CD4-positive, alpha-beta T cell treated with Interleukin-2 at 100 ng/mL for 4 hours (primary cell): ENCODE results near the gene ELK3.

Experiments
- DNase-seq: peaks from one replicate; pipeline ENCODE4 v3.0.0-alpha.2; 2020; ENCODE audit warnings: low spot score

The ELK3 gene

DNA sequence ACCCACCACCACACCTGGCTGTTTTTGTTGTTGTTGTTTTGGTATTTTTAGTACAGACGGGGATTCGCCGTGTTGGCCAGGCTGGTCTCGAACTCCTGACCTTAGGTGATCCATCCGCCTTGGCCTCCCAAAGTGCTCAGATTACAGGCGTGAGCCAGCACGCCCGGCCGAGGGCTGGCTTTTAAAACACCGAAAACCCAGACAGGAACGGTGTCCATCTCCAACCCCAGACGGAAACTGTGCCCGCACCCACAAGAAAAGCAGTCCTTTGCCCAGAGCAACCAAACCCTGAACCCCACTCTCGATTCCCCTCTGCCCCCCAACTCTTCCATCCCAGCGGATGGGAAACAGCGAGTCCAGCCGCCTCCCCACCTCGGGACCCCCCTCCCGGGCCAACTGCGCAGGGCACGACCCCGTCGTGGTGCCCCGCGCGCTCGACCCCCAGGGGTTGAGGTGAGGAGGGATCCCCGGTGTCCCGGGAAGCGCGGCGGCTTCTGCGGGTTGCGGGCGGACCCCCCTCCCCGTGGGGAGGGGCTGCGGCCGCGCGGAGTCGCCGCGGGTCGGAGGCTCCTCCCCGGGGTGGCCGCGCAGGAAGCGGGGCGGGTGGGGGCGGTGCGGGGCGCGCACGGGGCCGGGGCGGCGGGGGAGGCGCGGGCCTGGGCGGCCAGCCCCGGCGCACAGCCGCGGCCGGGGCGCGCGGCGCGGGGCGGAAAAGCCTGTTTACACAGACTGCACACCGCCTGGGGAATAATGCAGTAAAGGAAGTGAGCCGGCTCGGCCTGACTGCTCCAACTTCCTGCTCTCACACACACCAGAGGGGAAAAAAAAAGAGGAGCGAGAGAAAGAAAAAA, at the start of gene ELK3:
Gene ELK3, plus strand, starts transcription at position 651 of the 851 bp plus-strand sequence.
- DNase-seq, result peak; percentile 63

DNA sequence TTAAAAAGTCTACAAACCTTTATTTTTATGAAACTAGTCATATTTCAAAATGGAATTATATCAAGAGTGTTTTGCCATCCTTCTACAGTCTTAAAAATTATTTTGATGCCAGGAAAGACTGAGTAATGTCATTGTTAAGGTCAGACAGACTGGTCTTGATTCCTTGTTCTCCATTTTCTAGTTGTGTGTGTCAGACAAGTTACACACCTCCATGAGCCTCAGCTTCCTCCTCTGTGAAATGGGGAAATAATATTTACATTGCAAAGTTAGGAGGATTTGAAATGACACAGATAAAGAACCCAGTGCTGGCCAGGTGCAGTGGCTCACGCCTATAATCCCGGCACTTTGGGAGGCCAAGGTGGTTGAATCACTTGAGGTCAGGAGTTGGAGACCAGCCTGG, 47.4 kb upstream of the ELK3 start:
- DNase-seq, result no peak

DNA sequence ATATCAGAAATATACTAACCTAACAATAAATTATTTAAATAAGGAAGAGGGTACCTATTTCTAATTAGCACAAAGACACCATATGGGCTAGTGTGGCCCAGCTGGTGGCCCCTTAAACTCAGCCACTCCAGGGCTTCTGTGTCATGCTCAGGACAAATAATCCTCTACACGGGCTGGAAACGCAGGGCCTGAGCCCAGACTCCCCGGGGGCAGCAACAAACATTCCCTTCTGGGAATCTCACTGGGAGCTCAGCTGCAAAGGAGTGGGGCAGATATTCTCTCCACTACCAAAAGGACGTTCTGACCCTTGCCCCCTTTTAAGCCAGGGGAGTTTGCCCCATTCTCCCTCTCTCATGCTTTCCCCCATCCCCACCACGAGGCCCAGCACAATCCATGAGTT, 43.7 kb upstream of the ELK3 start:
- no peak for DNase-seq

DNA sequence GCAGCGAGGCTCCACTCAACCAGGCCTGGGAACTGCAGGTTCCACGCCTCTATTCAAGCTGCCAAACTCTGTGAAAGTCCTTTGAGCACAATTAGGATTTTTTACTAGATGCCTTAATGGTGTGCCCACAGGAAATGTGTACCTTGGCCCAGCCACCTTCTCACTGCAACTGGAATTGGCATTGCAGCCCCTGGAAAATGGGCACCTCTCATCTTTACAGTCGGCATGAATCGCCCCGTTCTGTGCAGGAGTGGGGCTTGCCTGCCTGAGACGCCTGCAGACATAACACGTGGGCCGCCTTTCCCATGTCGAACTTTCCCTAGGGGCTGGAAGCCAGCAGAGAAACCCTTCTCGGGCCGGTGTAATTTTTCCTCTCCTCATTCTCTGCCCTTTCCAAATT, 42.0 kb upstream of the ELK3 start:
- DNase-seq, result no peak

DNA sequence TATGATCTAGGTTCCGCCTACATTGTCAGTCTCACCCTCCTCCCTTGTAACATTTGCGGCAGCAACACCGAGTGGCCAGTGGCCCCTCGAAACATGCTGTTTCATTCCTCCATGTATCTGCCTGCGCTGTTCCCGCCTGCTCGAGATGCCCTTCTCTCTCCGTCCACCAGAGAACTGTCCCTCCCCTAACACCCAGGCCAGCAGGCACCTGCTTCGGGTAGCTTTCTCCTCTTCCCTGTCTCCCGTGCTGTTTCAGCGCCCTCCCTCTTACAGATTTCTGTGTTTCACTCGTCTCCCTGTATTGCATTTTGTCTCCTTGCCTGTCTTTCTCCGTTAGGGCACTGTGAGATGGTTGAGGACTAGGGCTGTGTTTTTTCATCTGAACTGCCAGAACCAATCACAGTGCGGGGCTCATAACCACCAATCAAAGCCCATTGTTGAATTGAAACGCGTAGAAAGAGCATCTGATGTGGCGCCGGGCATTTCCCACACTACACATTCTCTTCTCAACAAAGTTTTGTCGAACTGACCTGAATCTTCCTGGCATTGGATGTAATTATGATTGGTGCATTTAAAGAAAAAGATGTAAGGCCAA, 40.9 kb upstream of the ELK3 start:
- DNase-seq, result no peak

DNA sequence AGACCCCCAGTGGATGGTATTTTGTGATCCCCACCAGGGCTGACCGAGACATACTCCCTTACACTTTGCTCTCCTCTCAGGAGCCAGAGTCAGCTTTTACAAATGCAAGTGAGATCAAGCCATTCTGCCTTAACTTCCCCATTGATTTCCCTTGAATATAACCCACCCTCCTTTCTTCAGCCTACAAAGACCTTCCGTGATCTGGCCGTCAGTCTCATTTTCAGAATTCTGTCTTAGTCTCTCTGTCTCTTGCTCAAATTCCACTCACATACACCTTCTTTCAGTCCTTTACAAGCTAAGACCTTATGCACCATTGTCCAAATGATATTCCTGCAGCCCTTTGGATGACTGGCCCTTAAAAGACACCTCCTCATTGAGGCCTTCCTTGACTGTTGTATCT, 39.0 kb upstream of the ELK3 start:
- DNase-seq, result no peak

DNA sequence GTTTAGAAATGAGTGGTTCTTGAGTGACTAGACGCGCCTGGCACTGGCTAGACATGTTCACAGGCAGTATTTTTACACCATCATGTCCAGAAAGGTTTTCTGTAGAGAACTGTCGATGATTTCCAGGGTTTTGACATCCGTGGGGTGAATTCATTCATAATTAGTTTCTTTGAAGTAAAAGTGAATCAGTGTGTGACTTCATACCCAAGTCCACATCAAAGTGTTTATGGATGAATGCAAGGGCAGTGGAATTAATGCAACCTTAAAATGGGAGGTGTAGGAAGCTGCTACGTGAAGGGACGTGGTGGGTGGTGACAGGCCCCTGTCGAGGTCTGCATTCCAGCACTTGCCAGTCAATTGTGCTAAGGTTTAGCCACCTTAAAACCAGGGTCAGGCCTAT, 38.4 kb upstream of the ELK3 start:
- DNase-seq, result no peak

DNA sequence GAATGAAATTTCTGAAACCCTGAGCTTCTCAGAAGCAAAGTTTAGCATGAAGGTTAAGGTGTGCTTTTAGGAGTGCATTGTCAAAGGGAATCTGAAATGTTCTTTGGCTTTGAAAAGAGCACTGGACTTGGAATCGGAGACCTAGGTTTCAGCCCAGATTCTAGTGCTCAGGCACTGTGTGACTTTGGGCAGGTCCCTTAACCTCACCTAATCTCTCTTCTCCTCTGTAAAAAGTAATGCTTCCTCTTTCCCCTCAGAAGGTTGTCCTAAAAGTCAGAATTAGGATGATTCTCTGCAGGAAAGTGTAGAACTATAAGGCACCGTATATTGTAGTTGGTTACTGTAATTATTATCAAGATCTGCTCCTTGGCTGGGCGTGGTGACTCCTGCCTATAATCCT, 38.0 kb upstream of the ELK3 start:
- no peak for DNase-seq

DNA sequence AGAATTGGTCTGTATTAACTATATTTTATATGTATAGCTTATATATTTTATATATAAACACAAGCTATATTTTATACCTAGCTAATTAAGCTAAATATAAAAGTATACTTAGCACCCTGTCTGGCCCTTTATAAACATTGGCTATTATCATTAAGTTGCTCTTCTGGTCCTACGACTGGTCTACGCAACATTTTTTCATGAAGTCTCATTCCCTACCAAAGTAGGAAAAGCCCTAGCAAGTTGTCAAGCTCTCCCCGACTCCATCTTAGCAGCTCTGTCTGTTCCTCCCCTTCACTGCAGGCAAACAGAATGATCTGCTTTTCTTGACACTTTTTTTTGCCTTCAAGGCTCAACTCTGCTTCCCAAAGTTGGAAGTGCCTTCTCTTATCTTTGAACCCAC, 36.7 kb upstream of the ELK3 start:
- no peak for DNase-seq

DNA sequence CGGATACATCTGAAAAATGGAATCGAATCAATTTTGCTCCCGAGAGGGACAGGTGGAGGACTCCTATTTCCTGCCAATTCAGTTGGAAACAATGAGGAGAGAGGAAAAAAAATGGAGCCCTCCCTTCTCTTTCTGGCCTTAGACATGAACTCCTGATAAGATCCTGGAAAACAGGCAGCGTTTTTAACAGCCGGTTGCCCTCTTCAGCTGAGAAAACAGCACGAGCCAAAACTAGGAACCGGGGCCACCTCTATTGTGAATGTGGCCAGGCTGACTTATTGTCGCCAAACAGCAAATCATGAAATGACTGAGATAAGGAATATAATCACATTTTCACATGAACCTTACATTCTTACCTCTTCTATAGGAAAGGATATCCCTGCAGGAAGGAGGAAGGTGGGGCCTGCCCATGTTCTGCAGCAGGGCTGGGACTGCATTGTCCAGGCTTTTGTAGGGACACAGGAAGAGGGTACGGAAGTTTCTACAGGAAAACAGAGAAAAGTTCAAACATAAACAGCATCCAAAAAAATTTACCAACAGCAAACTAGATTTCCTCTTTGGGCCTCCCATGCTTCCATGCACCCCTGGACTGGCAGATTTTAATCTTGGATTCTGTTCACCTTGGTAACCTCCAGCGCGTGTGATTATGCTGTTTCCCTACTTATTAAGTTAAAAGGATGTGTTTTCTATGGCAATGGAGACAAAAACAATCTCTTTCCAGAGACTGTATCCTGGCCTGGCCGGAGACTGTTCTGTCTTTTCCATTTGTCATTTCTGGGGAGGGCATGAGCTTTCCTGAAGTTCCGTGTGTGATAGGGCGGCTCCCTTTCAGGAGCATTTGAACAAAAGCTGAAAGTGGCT, 29.0 kb upstream of the ELK3 start:
- DNase-seq, result no peak

DNA sequence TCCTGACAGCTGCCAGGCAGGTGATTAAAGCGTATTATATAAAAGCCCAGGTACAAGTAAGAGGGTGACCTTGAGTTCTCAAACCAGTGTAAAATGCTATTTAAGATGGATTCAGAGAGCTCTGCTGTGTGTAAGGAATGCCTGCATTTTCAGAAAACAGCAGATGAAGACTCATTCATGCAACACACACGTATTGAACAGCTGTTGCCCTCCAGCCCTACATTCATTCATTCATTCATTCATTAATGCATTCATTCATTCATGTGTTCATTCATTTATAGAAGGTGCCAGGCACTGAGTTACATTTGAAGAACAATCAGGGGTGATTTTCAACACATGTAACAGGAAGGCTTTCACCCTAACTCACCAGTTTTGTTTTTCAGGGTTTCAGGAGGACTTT, 27.4 kb upstream of the ELK3 start:
- no peak for DNase-seq

DNA sequence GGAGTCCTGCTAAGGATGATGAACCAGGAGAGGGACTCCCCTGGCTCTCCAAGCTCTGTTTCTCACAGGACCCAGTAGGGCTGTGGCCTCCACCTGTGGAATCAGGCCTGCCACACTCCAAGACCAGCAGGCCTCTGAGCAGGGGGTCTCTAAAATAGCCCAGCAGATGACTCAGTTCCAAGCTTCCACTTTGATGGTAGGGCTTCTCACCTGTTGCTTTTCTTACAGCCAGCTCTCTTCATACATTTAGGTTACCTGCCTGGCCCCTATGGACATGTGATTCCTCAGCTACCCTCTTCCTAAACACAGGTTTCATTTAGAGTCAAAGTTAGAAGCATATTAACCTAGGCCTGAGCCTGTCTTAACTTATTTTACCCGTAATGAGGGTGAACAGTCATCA, 26.7 kb upstream of the ELK3 start:
- no peak for DNase-seq

DNA sequence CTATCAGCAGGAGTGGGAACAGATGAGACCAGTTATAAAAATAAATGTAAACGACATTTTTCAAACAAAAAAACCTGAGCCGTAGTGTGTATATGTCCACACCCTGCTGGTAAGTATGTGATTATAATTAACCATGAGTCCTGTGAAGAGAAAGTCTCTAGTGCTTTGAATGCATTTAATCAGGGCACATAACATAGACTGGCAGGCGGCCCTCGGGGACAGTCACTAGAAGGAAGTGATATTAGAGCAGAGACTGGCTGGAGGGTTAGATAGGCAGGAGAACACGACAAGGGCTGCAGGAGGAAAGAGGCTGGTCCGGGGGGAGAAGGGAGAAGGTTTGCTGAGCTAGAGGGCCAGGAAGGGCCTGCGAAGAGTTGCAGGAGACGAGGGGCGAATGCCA, 23.8 kb upstream of the ELK3 start:
- no peak for DNase-seq

DNA sequence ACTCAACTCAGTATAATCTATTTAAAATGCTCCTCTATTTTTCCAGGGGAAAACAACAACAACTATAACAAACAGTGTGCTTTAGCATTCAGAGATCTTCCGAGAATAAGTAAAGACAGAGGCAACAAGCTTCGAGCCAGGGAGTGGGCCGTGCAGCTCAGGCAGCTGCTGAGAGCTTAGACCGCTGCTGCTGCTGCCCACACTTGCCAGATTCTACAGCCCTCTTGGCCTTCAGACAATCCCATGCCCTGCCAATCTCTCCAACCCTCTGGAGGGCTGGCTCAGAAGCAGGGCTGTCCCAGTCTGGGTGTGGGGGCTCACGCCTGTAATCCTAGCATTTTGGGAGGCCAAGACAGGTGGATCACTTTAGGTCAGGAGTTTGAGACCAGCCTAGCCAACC, 23.4 kb upstream of the ELK3 start:
- no peak for DNase-seq

DNA sequence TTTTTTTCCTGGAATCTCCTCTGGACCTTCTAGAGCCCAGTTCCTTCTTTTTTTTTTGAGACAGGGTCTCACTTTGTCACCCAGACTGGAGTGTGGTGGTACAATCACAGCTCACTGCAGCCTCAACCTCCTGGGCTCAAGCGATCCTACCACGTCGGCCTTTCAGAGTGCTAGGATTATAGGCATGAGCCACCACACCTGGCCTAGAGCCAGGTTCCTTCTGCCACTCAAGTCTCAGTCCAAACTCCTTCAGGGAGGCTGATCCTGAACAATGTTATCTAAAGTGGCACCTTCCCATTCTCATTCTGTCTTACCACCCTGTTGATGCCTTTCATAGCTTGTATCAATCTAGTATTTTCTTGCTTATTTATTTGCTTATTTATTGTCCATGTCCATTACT, 22.3 kb upstream of the ELK3 start:
- DNase-seq, result no peak

DNA sequence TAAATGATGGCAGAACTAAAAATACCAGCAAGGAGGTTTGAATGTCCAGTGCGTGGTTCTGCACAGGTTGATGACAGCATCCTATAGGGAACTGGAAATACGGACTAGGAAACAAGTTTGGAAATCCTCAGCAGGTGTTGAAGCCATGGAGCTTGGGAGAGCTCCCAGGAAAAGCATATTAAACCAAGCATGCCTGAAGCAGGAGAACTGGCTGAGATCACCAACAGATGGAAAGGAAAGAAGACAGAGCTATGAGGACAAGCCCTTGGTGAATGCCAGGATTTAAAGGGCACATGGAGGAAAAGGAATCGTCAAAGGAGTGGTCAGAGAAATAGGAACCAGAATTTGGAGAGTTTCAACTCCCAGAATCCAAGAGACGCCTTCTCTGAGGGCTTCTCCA, 21.2 kb upstream of the ELK3 start:
- no peak for DNase-seq

DNA sequence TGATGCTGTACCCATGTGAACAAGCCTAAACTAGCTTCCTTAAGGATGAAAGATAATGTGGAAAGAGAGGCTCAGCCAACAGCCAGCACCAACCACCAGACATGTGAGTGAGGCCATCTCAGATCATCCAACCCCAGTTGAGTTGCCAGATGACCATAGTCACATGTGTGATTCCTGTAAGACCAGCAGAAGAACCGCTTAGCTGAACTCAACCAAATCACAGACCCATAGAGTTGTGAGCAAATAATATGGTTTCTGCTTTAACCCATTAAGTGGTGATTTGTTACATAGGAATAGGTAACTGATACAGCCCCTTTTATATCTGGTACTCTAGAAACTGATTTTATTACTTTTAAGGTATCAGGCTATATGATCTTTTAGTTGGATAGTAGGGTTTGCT, 17.6 kb upstream of the ELK3 start:
- DNase-seq, result no peak

DNA sequence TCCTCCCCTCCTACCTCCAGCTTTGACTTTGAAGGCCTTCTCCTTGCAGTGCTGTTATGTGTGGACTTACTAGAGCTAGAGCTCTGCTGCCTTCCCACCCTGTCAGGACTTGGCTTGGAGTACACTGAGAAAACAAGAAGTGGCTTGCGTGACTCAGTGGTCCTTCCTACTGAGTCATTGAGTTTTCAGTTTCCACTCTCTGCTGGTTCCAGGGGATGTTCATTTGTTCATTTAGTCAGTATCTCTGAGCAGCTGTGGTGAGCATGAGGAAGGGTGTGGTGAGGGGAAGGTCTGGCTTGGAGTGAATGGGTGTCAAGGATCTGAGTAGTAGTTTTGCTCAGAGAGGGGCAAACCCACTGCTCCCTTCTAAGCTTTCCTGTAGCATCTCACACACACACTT, 17.2 kb upstream of the ELK3 start:
- peak; percentile 79 for DNase-seq

DNA sequence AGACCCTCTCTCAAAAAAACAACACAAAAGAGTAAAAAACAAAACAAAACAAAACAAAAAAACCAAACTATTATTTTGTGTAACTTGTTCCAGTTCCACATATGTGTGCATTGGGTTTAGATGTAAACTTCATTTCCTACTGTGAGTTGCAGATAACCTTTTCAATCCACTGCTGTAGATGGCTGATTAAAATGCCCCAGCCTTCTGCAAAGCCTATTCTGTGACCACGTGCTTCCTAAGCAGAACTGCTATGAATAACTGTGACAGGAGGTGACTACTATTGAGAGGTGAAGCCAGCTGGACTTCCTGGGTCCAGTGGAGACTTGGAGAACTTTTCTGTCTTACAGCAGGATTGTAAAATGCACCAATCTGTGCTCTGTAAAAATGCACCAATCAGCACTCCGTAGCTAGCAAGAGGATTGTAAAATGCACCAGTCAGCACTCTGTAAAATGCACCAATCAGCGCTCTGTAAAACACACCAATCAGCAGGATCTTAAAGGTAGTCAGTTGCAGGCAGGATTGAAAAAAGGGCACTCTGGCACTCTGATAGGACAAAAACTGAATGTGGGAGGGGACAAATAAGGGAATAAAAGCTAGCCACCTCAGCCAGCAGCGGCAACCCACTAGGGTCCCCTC, 10.3 kb upstream of the ELK3 start:
- no peak for DNase-seq

DNA sequence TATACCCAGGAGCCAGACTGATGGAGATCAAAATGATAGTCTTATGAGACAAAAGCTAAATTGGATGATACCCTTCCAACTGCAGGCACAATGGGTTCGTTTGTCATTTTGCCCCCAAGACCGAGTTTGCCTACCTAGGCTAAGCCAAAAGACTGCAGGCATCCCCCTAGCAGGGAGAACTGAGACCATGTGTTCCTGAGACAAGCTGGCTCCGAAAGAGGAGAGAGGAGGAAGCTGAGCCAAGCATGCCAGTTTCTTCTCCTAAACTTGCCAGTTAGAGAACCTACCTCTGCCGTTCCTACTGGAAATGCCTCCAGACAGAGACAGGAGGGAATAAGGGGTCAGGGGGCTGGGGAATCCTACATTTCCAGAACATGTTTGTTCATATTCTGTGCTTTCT, 8.3 kb upstream of the ELK3 start:
- no peak for DNase-seq

DNA sequence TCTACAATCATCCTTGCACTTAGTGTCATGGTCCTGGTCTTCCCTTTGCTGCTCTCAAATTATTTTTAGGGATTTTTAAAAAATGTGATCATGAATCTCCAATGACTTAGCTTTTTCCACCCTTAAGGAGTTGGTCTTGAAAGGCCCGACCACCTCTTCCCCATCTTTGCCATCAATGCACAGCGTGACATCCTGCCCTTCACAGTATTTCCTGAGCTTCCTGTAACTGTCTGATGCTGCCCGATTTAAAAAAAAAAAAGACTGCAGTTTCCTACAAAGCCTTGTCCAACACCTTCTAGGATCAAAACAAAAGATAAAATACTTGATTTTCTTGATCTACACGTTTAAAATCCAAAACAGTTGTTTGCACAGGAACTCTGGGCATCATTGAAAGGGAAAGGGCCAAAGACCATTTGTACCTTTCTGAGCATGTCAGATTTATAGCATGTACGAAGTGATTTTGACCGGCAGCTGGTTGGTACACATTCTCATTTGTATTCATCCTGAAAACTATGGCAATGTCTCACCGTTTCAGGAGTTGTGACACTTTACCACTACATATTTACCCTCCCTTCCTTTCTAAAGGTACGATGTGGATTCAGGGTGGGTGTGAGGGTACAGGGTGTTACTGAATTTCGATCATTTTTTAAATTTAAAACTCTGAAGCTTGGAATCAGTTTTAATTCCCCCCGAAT, 7.4 kb upstream of the ELK3 start:
- DNase-seq, result no peak

DNA sequence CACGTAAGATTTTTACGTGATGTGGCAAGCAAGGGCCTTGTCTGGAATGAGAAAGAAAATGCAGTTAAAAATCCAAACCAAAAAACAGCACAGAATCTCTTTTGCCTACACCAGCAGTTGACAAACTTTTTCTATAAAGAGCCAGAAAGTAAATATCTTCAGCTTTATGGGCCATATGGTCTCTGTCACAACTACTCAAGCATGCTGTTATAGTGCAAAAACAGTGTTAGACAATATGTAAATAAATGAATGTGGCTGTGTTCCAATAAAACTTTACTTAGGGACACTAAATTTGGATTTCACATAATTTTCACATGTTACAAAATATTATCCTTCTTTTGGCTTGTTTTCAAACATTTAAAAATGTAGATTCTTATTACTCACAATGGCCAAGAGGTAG, 6.2 kb upstream of the ELK3 start:
- DNase-seq, result no peak
